GM19023 (cell line): ENCODE data around the gene DOK4.
"Not testable (repeated sequence)": the region's sequence is repeated elsewhere in the genome, so short reads cannot be mapped to it uniquely, and the experiment has no call there.

Experiments used
- ATAC-seq: cut with Tn5 transposase; IDR thresholded peaks from one replicate; pipeline ENCODE4 v1.9.1; 2021; ENCODE audit warnings: mild to moderate bottlenecking, moderate library complexity; ENCODE audit not compliant: unreplicated experiment

DOK4 gene

DNA sequence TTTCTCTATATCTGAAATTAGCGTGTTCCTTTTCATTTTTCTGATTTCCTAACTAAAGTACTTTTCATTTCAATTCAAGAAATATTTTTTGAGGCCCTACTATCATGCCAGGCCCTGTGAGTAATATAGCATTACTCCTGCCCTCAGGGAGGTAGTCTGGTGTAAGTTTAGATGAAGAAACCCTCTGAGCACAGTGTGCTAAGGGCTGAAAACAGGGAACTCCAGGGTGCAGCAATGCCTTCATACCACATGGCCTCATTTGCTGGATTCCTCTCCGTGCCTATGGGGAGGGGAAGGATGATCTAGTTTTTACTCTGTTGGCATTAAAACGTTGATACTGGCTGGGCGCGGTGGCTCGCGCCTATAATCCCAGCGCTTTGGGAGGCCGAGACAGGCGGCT lies 34.3 kb downstream of the DOK4 start:
- no peak for ATAC-seq

DNA sequence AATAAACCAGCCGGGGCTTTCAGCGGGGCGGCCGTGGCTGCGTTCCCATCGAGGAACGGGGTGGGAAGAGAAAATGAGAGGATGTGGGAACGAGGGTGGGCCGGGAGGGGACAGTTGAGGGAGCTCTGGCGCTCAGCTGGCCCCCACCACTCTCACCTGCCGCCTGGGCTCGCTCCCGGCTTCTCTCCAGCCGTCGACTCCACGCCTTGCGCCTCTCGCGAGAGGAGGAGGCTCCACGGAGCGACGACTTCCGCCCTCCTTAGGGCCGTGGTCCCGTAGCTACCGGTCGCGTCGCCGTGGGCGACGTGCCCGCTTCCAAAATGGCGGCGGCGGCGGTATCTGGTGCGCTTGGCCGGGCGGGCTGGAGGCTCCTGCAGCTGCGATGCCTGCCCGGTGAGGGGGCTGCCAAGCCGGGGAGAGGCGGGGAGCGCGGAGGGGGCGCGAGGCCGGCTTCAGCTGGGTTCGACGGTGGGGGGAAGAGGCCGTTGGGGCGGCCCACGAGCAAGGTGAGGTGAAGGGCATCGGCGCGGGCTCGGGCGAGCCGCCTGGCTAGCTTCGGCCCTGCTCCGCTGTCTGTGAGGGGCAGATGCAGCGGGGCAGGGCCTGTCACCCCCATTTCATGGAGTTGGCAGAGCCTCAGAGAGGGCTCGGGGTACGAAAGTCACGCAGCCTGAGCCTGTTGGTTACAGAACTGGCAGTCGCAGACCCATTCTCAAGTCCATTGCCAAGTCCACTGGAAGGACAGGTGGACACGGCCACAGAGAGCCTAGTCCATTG lies 38.9 kb downstream of the DOK4 start, which contains the start of the genes CIAPIN1 and COQ9:
TSS of gene CIAPIN1 (minus strand) at position 200 of the 777 bp plus-strand sequence. CDS start 6,457 bp downstream, outside the sequence.
TSS of gene COQ9 (plus strand) at position 294 of the 777 bp plus-strand sequence. CDS start at position 321, 27 bp downstream.
- ATAC-seq, result peak; percentile 99

DNA sequence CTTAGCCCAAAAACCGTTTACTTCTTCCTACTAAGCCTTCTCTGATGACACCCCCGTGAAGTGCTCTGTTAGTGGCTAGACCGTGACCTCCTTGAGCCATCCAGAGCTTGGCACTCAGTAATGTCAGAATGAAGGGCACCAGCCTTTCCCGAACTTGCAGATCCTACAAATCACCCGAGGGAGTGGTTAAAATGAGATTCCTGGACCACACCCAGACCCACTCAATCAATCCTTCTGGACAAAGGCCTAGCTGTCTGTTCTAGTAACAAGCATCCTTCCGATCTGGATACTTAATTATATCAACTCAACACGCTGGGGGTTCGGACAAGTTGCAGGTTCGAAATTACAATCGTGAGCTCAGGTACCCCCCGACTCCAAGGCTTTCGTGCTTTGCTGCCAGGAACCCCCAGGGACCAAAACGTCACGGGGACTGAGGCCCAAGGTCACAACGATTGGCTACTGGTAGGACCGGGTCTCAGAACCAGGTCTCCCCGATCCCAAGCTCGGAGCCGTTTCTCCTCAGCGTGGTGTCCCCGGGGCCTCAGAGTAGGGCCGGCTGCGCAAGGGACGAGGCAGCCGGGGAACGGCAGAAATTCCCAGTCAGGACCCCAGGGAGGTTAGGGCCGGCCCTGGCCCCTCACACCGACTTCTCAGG lies 39.6 kb downstream of the DOK4 start:
- peak; percentile 45 for ATAC-seq

GRCh38 chr16:57445510-57445909 lies 40.8 kb downstream of the DOK4 start:
- no peak for ATAC-seq

GRCh38 chr16:57444711-57445110 lies 41.6 kb downstream of the DOK4 start:
- no peak for ATAC-seq

DNA sequence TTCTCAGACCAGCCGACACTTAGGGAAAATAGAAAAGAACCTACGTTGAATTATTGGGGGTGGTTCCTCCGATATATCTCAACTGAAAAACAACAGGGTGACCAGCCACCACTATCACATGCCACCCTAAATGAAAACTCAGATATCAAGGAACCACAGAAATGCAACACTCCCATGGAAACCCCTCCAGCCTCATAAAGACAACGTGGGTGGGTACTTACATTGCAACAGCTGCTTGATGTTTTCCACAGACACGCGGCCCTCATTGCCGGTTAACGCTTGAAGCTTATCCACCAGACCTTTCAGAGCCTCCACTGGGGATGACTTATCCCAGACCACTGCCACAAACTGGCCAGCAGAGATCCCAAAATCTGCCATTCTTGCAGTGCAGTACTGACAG lies 45.7 kb downstream of the DOK4 start:
- ATAC-seq, result not testable (repeated sequence)

DNA sequence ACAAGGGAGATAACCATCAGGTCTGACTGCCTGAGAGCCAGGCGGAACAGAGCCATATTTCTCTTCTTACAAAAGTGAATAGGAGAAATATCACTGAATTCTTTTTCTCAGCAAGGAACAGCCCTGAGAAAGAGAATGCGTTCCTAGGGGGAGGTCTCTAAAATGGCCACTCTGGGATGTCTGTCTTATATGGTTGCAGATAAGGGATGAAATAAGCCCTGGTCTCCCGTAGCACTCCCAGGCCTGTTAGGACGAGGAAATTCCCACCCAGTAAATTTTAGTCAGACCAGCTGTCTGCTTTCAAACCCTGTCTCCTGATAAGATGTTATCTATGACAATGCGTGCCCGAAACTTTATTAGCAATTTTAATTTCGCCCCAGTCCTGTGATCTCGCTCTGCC lies 46.3 kb downstream of the DOK4 start:
- not testable (repeated sequence) for ATAC-seq

GRCh38 chr16:57435838-57436237 lies 50.5 kb downstream of the DOK4 start:
- ATAC-seq, result no peak

GRCh38 chr16:57434003-57434402 lies 52.3 kb downstream of the DOK4 start:
- ATAC-seq, result no peak

GRCh38 chr16:57432989-57433388 lies 53.3 kb downstream of the DOK4 start:
- ATAC-seq, result no peak

GRCh38 chr16:57432505-57432904 lies 53.8 kb downstream of the DOK4 start:
- no peak for ATAC-seq

- ATAC-seq, result no peak
Measured at GRCh38 chr16:57430955-57431354, 55.3 kb downstream of the DOK4 start.

DNA sequence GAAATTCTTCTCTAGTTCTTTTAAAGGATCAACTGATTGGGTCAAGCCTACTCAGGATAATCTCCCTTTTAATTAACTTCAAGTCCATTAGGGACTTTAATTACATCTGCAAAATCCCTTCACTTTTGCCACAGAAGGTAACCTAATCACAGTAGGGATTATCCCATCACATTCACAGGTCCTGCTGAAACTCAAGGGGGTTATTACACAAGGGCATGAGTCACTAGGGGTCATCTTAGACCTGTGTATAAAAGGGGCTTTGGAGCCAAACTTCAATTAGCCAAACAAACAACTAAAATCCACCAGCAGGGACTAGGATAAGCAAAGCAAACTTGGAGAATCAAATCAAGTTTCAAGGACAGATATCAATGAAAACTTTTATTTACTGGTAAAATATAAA lies 58.5 kb downstream of the DOK4 start:
- ATAC-seq, result no peak

DNA sequence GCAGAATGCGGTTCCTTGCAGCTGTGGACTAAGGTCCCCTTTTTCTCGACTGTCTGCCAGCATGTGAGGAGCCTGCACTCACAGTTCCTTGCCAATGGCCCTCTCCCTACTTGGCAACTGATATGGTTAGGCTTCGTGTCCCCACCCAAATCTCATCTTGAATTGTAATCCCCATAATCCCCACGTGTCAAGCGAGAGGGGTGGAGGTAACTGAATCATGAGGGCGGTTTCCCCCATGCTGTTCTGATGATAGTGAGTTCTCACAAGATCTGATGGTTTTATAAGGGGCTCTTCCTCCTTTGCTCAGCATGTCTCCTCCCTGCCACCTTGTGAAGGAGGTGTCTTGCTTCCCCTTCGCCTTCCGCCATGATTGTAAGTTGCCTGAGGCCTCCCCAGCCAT lies 59.0 kb downstream of the DOK4 start:
- no peak for ATAC-seq

GRCh38 chr16:57426356-57426755 lies 59.9 kb downstream of the DOK4 start:
- no peak for ATAC-seq

DNA sequence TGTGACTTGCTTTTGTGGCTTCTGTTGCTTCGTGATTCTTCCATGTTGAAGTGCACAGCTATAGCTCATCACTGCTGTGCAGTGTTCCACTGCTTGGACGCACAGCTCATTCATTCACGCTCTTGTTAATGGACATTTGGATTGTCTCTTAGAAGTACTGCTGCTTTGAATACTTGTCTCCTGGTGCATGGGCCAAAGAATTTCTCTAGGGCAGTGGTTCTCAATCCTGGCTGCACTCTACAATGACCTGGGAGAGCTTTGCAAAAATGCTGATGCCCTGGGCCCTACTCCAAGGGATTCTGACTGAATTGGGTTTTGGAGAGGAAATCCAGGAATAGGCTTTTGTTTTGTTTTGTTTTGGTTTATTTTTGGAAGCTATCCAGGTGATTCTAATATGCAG lies 61.7 kb downstream of the DOK4 start:
- ATAC-seq, result no peak

DNA sequence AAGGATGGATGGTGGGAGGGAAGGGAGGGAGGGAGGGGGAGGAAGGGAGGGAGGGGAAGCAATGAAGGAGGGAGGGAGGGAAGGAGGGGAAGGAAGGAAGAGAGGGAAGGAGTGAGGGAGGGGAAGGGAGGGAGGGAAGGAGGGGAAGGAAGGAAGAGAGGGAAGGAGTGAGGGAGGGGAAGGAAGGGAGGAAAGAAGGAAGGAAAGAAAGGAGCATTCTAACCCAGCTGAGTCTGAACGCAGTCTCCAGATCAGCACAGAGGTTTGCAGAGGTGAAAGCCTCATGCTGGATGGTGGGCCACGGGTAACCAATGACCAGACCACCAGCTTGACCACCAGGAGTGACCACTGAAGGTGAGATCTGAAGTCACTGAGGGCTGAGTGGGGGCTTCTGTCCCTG lies 63.1 kb downstream of the DOK4 start:
- ATAC-seq, result no peak

DNA sequence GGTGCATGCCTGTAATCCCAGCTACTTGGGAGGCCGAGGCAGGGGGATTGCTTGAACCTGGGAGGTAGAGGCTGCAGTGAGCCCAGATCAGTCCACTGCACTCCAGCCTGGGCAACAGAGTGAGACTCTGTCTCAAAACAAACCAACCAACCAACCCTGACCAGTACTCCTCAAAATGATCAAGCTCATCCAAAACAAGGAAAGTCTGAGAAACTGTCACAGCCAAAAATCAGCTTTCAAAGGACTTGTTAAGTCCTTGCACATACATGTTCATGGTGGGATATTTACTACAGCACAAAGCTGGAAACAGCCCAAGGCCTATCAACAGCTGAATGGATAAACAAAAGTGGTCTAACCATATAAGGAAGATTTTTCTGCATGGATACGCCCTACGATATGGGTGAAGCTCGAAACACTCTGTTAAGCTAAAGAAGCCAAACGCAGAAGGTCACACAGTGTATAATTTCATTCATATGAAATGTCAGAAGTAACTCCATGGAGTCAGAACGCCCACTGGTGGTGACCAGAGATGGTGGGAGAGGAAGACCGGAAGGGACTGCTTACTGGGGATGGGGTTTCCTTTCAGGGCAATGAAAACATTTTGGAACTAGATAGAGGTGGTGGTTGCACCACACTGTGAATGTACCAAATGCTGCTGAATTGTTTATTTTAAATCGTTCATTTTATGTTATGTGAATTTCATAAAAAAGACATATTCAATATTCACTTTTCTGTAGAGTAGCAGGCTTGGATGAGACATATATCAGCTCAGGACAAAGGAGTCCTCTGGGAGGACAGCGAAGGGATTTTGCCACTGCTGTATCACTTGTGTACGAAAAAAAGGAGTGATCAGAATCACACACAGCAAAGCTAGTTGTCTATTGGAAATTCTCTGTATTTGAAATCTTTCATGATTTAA lies 64.0 kb downstream of the DOK4 start:
- no peak for ATAC-seq
